Tibial nerve (tissue), 4 donors: ENCODE measurements around the gene PSD2.

ENCODE experiments used
- CTCF ChIP-seq, 5 experiments: fragments of 200-600 bp in 3 of 5; fragments of 450-650 bp in 2 of 5; sonication (generic) in 3 of 5; IDR thresholded peaks; one replicate each; pipeline ENCODE4 v1.5.1; 2016 to 2019; ENCODE audit warnings: antibody characterized with exemption in 5 of 5, mild to moderate bottlenecking in 3 of 5, moderate library complexity in 2 of 5
- EP300 ChIP-seq, 2 donors: sonication (generic); formaldehyde crosslinking; IDR thresholded peaks; one replicate each; pipeline ENCODE4 v1.6.1; 2017; ENCODE audit warnings: antibody characterized with exemption in 2 of 2, mild to moderate bottlenecking in 1 of 2
- POLR2A ChIP-seq, 2 donors: fragments of 450-650 bp; IDR thresholded peaks; one replicate each; pipeline ENCODE4 v1.6.1; 2017; ENCODE audit warnings: antibody characterized with exemption in 2 of 2, mild to moderate bottlenecking in 2 of 2, moderate library complexity in 2 of 2

- TF ChIP-seq CTCF (IDR thresholded peaks at IDR 0.05) (peak; percentile 76 to 94 (median 90)), POLR2A (IDR thresholded peaks at IDR 0.05) (no peak), EP300 (IDR thresholded peaks at IDR 0.05) (no peak)
These were observed 68.4 kb downstream of the PSD2 start for GRCh38 chr5:139863855-139864558.
